ENCODE results near the gene THEMIS2. TPM values are rescaled to one million over a fixed set of nuclear protein-coding genes. Genes with fewer than 3 reads are reported as not detected.

Gene THEMIS2
- total RNA-seq, 1 experiment from 2014 or later: 17.2 TPM

- Histone ChIP-seq H2BK12ac (ENCODE audit: insufficient read length, low read depth, low read length) (no peak overlapping the region), H2BK20ac (ENCODE audit: low read depth, low read length, poor library complexity, severe bottlenecking) (no peak overlapping the region), H4K5ac (ENCODE audit: insufficient read length, low read depth, low read length) (no peak overlapping the region), H3K4ac (ENCODE audit: low read depth, low read length) (no peak overlapping the region), H2BK120ac (ENCODE audit: low read depth, low read length, poor library complexity, severe bottlenecking) (no peak overlapping the region), H3K9ac (ENCODE audit: extremely low read depth, insufficient read length, low read length) (no peak overlapping the region), H3K79me2 (ENCODE audit: insufficient read depth, low read length) (no peaks in the 10 kb centered on the region), H2AFZ (ENCODE audit: low read length) (no peak overlapping the region), H3K9me3 (ENCODE audit: control insufficient read depth, low read depth, low read length) (no peaks in the 10 kb centered on the region), H3K14ac (ENCODE audit: insufficient read depth, low read length) (no peak overlapping the region), H3K23me2 (ENCODE audit: insufficient read length, low read depth, low read length, poor library complexity, severe bottlenecking) (no peaks in the 10 kb centered on the region), H2BK15ac (ENCODE audit: low read depth, low read length) (no peak overlapping the region), H3K79me1 (ENCODE audit: insufficient read depth, low read depth, low read length, poor library complexity, severe bottlenecking) (no peaks in the 10 kb centered on the region), H3K27me3 (ENCODE audit: insufficient read depth, low read length) (no peaks in the 10 kb centered on the region), H4K8ac (replicated peaks; ENCODE audit: insufficient read length, low read depth, low read length) (no peak overlapping the region), H3K56ac (ENCODE audit: insufficient read length, low read depth, low read length) (no peak overlapping the region), H3K27ac (ENCODE audit: insufficient read length, low read depth, low read length) (no peak overlapping the region), H3T11ph (ENCODE audit: low read length) (no peak overlapping the region), H3K4me2 (ENCODE audit: insufficient read depth, insufficient read length, low read length) (no peak overlapping the region), H4K20me1 (ENCODE audit: control insufficient read depth, insufficient read depth, insufficient read length) (no peaks in the 10 kb centered on the region), H4K91ac (ENCODE audit: insufficient read length, low read depth, low read length) (no peak overlapping the region), H2AK5ac (ENCODE audit: insufficient read length, low read length) (no peak overlapping the region), H3K23ac (ENCODE audit: insufficient read length, low read depth, low read length) (no peak overlapping the region), H2BK5ac (ENCODE audit: insufficient read length, low read length) (no peak overlapping the region), H3K18ac (ENCODE audit: insufficient read length, low read depth, low read length) (peak overlapping the region; percentile 11), H3K4me1 (ENCODE audit: insufficient read depth, low read length) (no peaks in the 10 kb centered on the region)
- peaks cover 20 to 26% of the 10 kb centered on the region in 2 experiments for H3K4me1 Mint-ChIP-seq
- H3K27me3 Mint-ChIP-seq (ENCODE audit: low read depth): no peaks in the 10 kb centered on the region; the same call in 1 of the 2 replicates
- no peak overlapping the region for H3K27ac Mint-ChIP-seq
- no peak for TF ChIP-seq CTCF (conservative IDR thresholded peaks at IDR 0.05)
- no peaks in the 10 kb centered on the region for H3K9me3 Mint-ChIP-seq
- peak; percentile 30 for DNase-seq
- no peak overlapping the region; a peak in 1 of 5 replicates for H3K4me3 Mint-ChIP-seq
- H3K36me3 Mint-ChIP-seq (ENCODE audit: insufficient read depth in 1 of 3, low read depth in 3 of 3): no peaks in the 10 kb centered on the region; a peak in 1 of 7 replicates
- no CpG with 5 or more reads among the region's 14 CpGs for WGBS (ENCODE audit: extremely low coverage, insufficient read length, low lambda C conversion rate)
These were observed 13.3 kb upstream of the THEMIS2 start for GRCh38 chr1:27858949-27859576.

All from H9 (cell line).